GM20431 (cell line): ENCODE measurements around the gene CDC42BPA.

Experiments
- in situ Hi-C: fragments of 300-500 bp; cut with MseI, MboI; formaldehyde crosslinking; loops from one replicate; pipeline ENCODE4 v1.15.0; 2020; ENCODE audit warnings: low sequenced_read_pairs; ENCODE audit not compliant: unreplicated experiment

CDC42BPA gene

GRCh38 chr1:227218870-227219573 is 99.3 kb downstream of the CDC42BPA start:
- in situ Hi-C loops: no loop called here

GRCh38 chr1:227215863-227216510 is 102.3 kb downstream of the CDC42BPA start:
- in situ Hi-C loops: no loop called here

- in situ Hi-C loops: no loop called here
Measured at GRCh38 chr1:227214207-227214606, 104.1 kb downstream of the CDC42BPA start.

- in situ Hi-C loops: no loop called here
Measured at GRCh38 chr1:227213426-227213825, 104.9 kb downstream of the CDC42BPA start.

- in situ Hi-C loops: no loop called here
Measured at GRCh38 chr1:227212164-227212563, 106.1 kb downstream of the CDC42BPA start.

- in situ Hi-C loops: no loop called here
Measured at GRCh38 chr1:227210604-227211003, 107.7 kb downstream of the CDC42BPA start.

- in situ Hi-C loops: no loop called here
Measured at GRCh38 chr1:227197064-227197463, 121.2 kb downstream of the CDC42BPA start.

- in situ Hi-C loops: no loop called here
Measured at GRCh38 chr1:227192163-227192562, 126.1 kb downstream of the CDC42BPA start.

GRCh38 chr1:227191607-227192006 is 126.7 kb downstream of the CDC42BPA start:
- in situ Hi-C loops: no loop called here

- in situ Hi-C loops: no loop called here
Measured at GRCh38 chr1:227190321-227190720, 128.0 kb downstream of the CDC42BPA start.

GRCh38 chr1:227185291-227185690 is 133.0 kb downstream of the CDC42BPA start:
- in situ Hi-C loops: no loop called here

GRCh38 chr1:227182012-227182411 is 136.3 kb downstream of the CDC42BPA start:
- in situ Hi-C loops: no loop called here

GRCh38 chr1:227175611-227176010 is 142.7 kb downstream of the CDC42BPA start:
- in situ Hi-C loops: no loop called here

- in situ Hi-C loops: no loop called here
Measured at GRCh38 chr1:227174164-227174563, 144.1 kb downstream of the CDC42BPA start.

GRCh38 chr1:227170361-227171166 is 147.7 kb downstream of the CDC42BPA start:
- in situ Hi-C loops: no loop called here

GRCh38 chr1:227169343-227169742 is 148.9 kb downstream of the CDC42BPA start:
- in situ Hi-C loops: no loop called here

- in situ Hi-C loops: no loop called here
Measured at GRCh38 chr1:227167276-227168101, 150.8 kb downstream of the CDC42BPA start.

- in situ Hi-C loops: no loop called here
Measured at GRCh38 chr1:227166559-227166958, 151.7 kb downstream of the CDC42BPA start.

- in situ Hi-C loops: no loop called here
Measured at GRCh38 chr1:227161470-227161869, 156.8 kb downstream of the CDC42BPA start.

GRCh38 chr1:227156520-227156919 is 161.8 kb downstream of the CDC42BPA start:
- in situ Hi-C loops: no loop called here
